ENCODE data around the gene SUPT20HL2.

DNA sequence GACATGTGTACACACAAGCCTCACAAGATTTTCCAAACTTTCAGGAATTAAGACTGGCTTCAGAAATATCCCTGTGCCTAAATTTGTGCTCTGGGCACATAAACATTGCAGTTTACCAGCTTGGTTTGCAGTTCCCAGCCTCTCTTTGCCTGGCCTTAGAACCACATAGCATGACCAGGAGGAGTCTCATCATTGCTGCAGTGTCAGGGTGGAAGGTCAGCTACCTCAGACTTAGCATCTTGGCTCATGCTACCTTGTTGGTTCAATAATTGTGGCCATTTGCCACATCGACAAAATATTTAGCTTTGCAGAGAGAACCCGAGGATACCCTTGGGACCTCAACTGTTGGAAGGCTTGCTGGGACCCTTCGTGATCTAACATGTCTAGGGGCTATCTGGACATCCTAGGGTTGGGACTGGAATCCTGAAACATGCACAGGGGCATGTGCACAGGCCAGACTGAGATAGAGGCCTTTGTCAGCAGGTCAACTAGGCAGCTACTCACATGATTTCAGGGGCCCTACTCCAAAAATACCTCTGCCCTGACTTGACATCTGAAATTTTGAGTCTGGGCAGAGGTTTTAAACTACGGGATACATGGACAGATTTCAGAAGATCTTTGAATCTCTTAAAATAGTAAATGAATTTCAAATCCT is 8.0 kb upstream of the SUPT20HL2 start:
- no peak for TF ChIP-seq EP300 (IDR thresholded peaks at IDR 0.05)
- TF ChIP-seq CTCF (IDR thresholded peaks at IDR 0.05), result no peak

All from gastroesophageal sphincter (tissue), 3 donors.